ENCODE measurements around the gene SPCS3.

DNA sequence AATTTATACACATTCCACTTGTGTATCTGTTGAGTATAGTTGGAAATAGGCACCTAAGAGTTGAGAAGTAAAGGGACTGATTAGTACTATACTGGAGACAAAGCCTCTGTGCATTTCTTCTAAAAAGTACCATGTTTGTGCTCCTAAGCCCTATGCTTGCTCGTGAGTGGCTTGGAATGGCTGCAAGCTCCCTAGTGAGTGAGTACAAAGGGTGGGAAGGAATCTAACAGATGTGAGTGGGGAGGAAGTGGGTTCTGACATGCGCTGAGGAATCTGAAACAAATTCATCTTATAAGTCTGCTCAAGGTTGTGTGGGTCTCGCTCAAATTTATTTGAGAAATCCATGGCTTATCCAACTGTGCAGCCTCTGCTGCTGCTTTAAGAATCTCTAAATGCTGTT lies 13.3 kb downstream of the SPCS3 start:
- TF ChIP-seq YY1 (IDR thresholded peaks at IDR 0.05; ENCODE audit: insufficient read depth, insufficient replicate concordance, low read depth, low read length) (no peak), PRDM15 (CRISPR knock-in tag; IDR thresholded peaks at IDR 0.05) (no peak), SSRP1 (CRISPR knock-in tag; IDR thresholded peaks at IDR 0.05) (no peak), TP53 (CRISPR knock-in tag; conservative IDR thresholded peaks at IDR 0.05) (no peak), ZNF317 (CRISPR knock-in tag; IDR thresholded peaks at IDR 0.05) (no peak), POLR2AphosphoS2 (IDR thresholded peaks at IDR 0.05; ENCODE audit: low read depth, low read length) (no peak), EP300 (IDR thresholded peaks at IDR 0.05; ENCODE audit: low read depth in 2 of 2, low read length in 2 of 2) (no peak), EP300 (CRISPR knock-in tag; IDR thresholded peaks at IDR 0.05; ENCODE audit: borderline replicate concordance) (no peak), THRA (CRISPR knock-in tag; IDR thresholded peaks at IDR 0.05; ENCODE audit: borderline replicate concordance) (no peak), ZNF552 (CRISPR knock-in tag; IDR thresholded peaks at IDR 0.05; ENCODE audit: borderline replicate concordance) (no peak), POLR2A (IDR thresholded peaks at IDR 0.05; ENCODE audit: insufficient read depth in 1 of 2, low read depth in 2 of 2, low read length in 2 of 2) (no peak)
- TF ChIP-seq, protein P1, sequence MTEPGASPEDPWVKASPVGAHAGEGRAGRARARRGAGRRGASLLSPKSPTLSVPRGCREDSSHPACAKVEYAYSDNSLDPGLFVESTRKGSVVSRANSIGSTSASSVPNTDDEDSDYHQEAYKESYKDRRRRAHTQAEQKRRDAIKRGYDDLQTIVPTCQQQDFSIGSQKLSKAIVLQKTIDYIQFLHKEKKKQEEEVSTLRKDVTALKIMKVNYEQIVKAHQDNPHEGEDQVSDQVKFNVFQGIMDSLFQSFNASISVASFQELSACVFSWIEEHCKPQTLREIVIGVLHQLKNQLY (CRISPR knock-in tag; IDR thresholded peaks at IDR 0.05) = no peak
- TF ChIP-seq, protein P2, sequence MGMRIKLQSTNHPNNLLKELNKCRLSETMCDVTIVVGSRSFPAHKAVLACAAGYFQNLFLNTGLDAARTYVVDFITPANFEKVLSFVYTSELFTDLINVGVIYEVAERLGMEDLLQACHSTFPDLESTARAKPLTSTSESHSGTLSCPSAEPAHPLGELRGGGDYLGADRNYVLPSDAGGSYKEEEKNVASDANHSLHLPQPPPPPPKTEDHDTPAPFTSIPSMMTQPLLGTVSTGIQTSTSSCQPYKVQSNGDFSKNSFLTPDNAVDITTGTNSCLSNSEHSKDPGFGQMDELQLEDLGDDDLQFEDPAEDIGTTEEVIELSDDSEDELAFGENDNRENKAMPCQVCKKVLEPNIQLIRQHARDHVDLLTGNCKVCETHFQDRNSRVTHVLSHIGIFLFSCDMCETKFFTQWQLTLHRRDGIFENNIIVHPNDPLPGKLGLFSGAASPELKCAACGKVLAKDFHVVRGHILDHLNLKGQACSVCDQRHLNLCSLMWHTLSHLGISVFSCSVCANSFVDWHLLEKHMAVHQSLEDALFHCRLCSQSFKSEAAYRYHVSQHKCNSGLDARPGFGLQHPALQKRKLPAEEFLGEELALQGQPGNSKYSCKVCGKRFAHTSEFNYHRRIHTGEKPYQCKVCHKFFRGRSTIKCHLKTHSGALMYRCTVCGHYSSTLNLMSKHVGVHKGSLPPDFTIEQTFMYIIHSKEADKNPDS (CRISPR knock-in tag; IDR thresholded peaks at IDR 0.05) = no peak

Measured in HepG2 (cell line).